GM23338 (cell line): ENCODE data around the gene PTCD2. TPM values are rescaled to one million over a fixed set of nuclear protein-coding genes. Genes with fewer than 3 reads are reported as not detected.

Source experiments
- ATAC-seq: fragments of 200-7000 bp; cut with Tn5 transposase; 3 replicates; pipeline ENCODE4 v1.9.1; 2020
- DNase-seq: peaks from one replicate; pipeline ENCODE4 v3.0.0-alpha.2; 2015; ENCODE audit warnings: low spot score
- H2AFZ ChIP-seq: fragments of 200-600 bp; sonication (generic); 2 replicates; pipeline ENCODE4 v1.8.0; 2016; ENCODE audit warnings: antibody characterized with exemption, mild to moderate bottlenecking, moderate library complexity
- H3F3A ChIP-seq: fragments of 200-600 bp; sonication (generic); replicated peaks from 2 replicates; pipeline ENCODE4 v1.8.0; 2017; ENCODE audit warnings: antibody characterized with exemption, mixed run types, low read depth
- H3K27ac ChIP-seq: fragments of 200-600 bp; sonication (generic); 2 replicates; pipeline ENCODE4 v1.6.1; 2016; ENCODE audit warnings: low read depth
- H3K27me3 ChIP-seq: fragments of 200-600 bp; sonication (generic); 2 replicates; pipeline ENCODE4 v1.8.0; 2016; ENCODE audit warnings: mild to moderate bottlenecking, mixed run types, moderate library complexity; ENCODE audit not compliant: insufficient read depth
- H3K36me3 ChIP-seq: fragments of 200-600 bp; sonication (generic); 2 replicates; pipeline ENCODE4 v1.8.0; 2016; ENCODE audit warnings: mild to moderate bottlenecking; ENCODE audit not compliant: insufficient read depth
- H3K4me1 ChIP-seq: fragments of 200-600 bp; sonication (generic); 2 replicates; pipeline ENCODE4 v1.8.0; 2016; ENCODE audit warnings: mild to moderate bottlenecking, moderate library complexity; ENCODE audit not compliant: insufficient read depth
- H3K4me2 ChIP-seq: fragments of 200-600 bp; sonication (generic); 2 replicates; pipeline ENCODE4 v1.7.1; 2017; ENCODE audit warnings: mixed run types
- H3K4me3 ChIP-seq: fragments of 200-600 bp; sonication (generic); 2 replicates; pipeline ENCODE4 v1.6.1; 2016; ENCODE audit warnings: mixed run types
- H3K79me2 ChIP-seq: fragments of 200-600 bp; sonication (generic); replicated peaks from 2 replicates; pipeline ENCODE4 v1.8.0; 2017; ENCODE audit warnings: mild to moderate bottlenecking; ENCODE audit not compliant: insufficient read depth
- H3K9me2 ChIP-seq: fragments of 200-600 bp; sonication (generic); 2 replicates; pipeline ENCODE4 v1.8.0; 2017; ENCODE audit not compliant: insufficient read depth
- H4K20me1 ChIP-seq: fragments of 200-600 bp; sonication (generic); replicated peaks from 2 replicates; pipeline ENCODE4 v1.8.0; 2017; ENCODE audit warnings: mild to moderate bottlenecking; ENCODE audit not compliant: insufficient read depth
- H3K27ac Mint-ChIP-seq: 2 replicates; pipeline ENCODE4 v1.8.0; 2020; ENCODE audit warnings: inconsistent platforms, mild to moderate bottlenecking, moderate library complexity, mixed read lengths
- H3K27me3 Mint-ChIP-seq: 3 replicates; pipeline ENCODE4 v1.8.0; 2022; ENCODE audit warnings: low read depth, mild to moderate bottlenecking, moderate library complexity, mixed read lengths, inconsistent platforms; ENCODE audit not compliant: insufficient read depth, poor library complexity
- H3K36me3 Mint-ChIP-seq: 3 replicates; pipeline ENCODE4 v1.8.0; 2021; ENCODE audit warnings: low read depth, mild to moderate bottlenecking, inconsistent platforms, moderate library complexity, mixed read lengths
- H3K4me1 Mint-ChIP-seq: 3 replicates; pipeline ENCODE4 v1.8.0; 2020; ENCODE audit warnings: mild to moderate bottlenecking, inconsistent platforms, mixed read lengths
- H3K4me3 Mint-ChIP-seq: 3 replicates; pipeline ENCODE4 v1.8.0; 2021; ENCODE audit warnings: moderate library complexity, mild to moderate bottlenecking, inconsistent platforms, mixed read lengths
- H3K9me3 Mint-ChIP-seq: 3 replicates; pipeline ENCODE4 v1.8.0; 2020; ENCODE audit warnings: moderate library complexity, mild to moderate bottlenecking, inconsistent platforms, mixed read lengths
- CREB1 ChIP-seq: fragments of 250-450 bp; sonication (Bioruptor Pico); IDR thresholded peaks from 2 replicates; pipeline ENCODE4 v1.5.0; 2020; ENCODE audit warnings: low read depth, mild to moderate bottlenecking, moderate library complexity
- ETS1 ChIP-seq: IDR thresholded peaks from 2 replicates; pipeline ENCODE4 v1.6.1; 2016; ENCODE audit warnings: antibody characterized with exemption
- EZH2 ChIP-seq: fragments of 200-600 bp; sonication (generic); IDR thresholded peaks from one replicate; pipeline ENCODE4 v1.8.0; 2017; ENCODE audit warnings: antibody characterized with exemption, mild to moderate bottlenecking, low read depth; ENCODE audit not compliant: unreplicated experiment
- EZH2phosphoT487 ChIP-seq: fragments of 200-600 bp; sonication (generic); IDR thresholded peaks from one replicate; pipeline ENCODE4 v1.8.1; 2018; ENCODE audit warnings: antibody characterized with exemption; ENCODE audit not compliant: unreplicated experiment
- POLR2AphosphoS5 ChIP-seq: IDR thresholded peaks from 2 replicates; pipeline ENCODE4 v1.6.1; 2016; ENCODE audit warnings: antibody characterized with exemption, low read depth
- REST ChIP-seq: IDR thresholded peaks from one replicate; pipeline ENCODE4 v1.6.1; 2018; ENCODE audit warnings: antibody characterized with exemption; ENCODE audit not compliant: unreplicated experiment
- ZNF114 ChIP-seq: fragments of 250-450 bp; sonication (Bioruptor Pico); IDR thresholded peaks from 2 replicates; pipeline ENCODE4 v1.5.0; 2020; ENCODE audit warnings: mild to moderate bottlenecking, moderate library complexity
- ZNF462 ChIP-seq: fragments of 250-450 bp; sonication (Bioruptor Pico); IDR thresholded peaks from 2 replicates; pipeline ENCODE4 v1.5.0; 2020; ENCODE audit warnings: mild to moderate bottlenecking, moderate library complexity
- polyA plus RNA-seq: library from polyadenylated mRNA; unstranded; fragments of >200 nt; fragmentation: Nextera tagmentation; extraction: Ambion mirVana; gene quantifications from 2 replicates; pipeline ENCODE4 v1.2.1, GENCODE V29; 2016
- total RNA-seq: library from RNA; depleted of rRNA; stranded (reverse); fragments of >200 nt; shearing (Covaris generic); gene quantifications from 2 replicates; pipeline ENCODE4 v1.2.3, GENCODE V29; 2014

PTCD2 gene
- total and polyA plus RNA-seq, 2 experiments from 2014 or later = 8.8 to 14.5 TPM

- peak overlapping the region; percentile 51 for H3K27ac Mint-ChIP-seq
- H3K27me3 ChIP-seq = no peaks in the 10 kb centered on the region
- H3K4me3 Mint-ChIP-seq = no peak overlapping the region
- TF ChIP-seq ZNF114 (CRISPR knock-in tag) = no peak
- no peak for TF ChIP-seq EZH2phosphoT487
- peak overlapping the region; percentile 34; the same call in 1 of the 2 replicates for H3K27ac ChIP-seq
- H3K9me2 ChIP-seq = no peaks in the 10 kb centered on the region
- H3F3A ChIP-seq = no peaks in the 10 kb centered on the region
- peaks cover 27% of the 10 kb centered on the region for H3K36me3 Mint-ChIP-seq
- H3K27me3 Mint-ChIP-seq = peaks cover 1% of the 10 kb centered on the region
- H3K79me2 ChIP-seq = 0 out of 2 replicates have a peak, but pooled peaks cover 23% of the 10 kb centered on the region
- no peak for ATAC-seq
- 0 out of 2 replicates have a peak, but pooled peaks cover 4% of the 10 kb centered on the region for H4K20me1 ChIP-seq
- no peak overlapping the region for H3K4me2 ChIP-seq
- peaks cover under 1% of the 10 kb centered on the region; the same call in 1 of the 3 replicates for H3K9me3 Mint-ChIP-seq
- no peaks in the 10 kb centered on the region for H3K4me1 ChIP-seq
- H2AFZ ChIP-seq = no peak overlapping the region
- H3K36me3 ChIP-seq = peaks cover 10% of the 10 kb centered on the region; the same call in 1 of the 2 replicates
- DNase-seq = no peak
- H3K4me3 ChIP-seq = no peak overlapping the region
- no peaks in the 10 kb centered on the region for H3K4me1 Mint-ChIP-seq
These were observed 38.2 kb upstream of the PTCD2 start for GRCh38 chr5:72281764-72282499.

- DNase-seq (no peak), ATAC-seq (no peak)
- no peak overlapping the region for H3K4me3 Mint-ChIP-seq
- peaks cover 1% of the 10 kb centered on the region for H3K27me3 Mint-ChIP-seq
- Histone ChIP-seq H2AFZ (no peak overlapping the region), H4K20me1 (no peaks in the 10 kb centered on the region), H3K79me2 (0 out of 2 replicates have a peak, but pooled peaks cover 15% of the 10 kb centered on the region), H3K4me3 (no peak overlapping the region), H3K4me1 (no peaks in the 10 kb centered on the region), H3K9me2 (no peaks in the 10 kb centered on the region), H3K27me3 (no peaks in the 10 kb centered on the region), H3F3A (no peaks in the 10 kb centered on the region), H3K4me2 (no peak overlapping the region), H3K27ac (no peak overlapping the region), H3K36me3 (peaks cover 10% of the 10 kb centered on the region; the same call in 1 of the 2 replicates)
- peak overlapping the region; percentile 31; the same call in 1 of the 2 replicates for H3K27ac Mint-ChIP-seq
- no peaks in the 10 kb centered on the region for H3K9me3 Mint-ChIP-seq
- peaks cover 23% of the 10 kb centered on the region for H3K36me3 Mint-ChIP-seq
- H3K4me1 Mint-ChIP-seq = no peaks in the 10 kb centered on the region
- TF ChIP-seq ZNF462 (CRISPR knock-in tag) = no peak
- no peak for TF ChIP-seq REST
- no peak for TF ChIP-seq POLR2AphosphoS5
- TF ChIP-seq ETS1 = no peak
- no peak for TF ChIP-seq CREB1 (CRISPR knock-in tag)
- no peak for TF ChIP-seq EZH2
- TF ChIP-seq EZH2phosphoT487 = no peak
These were observed 37.3 kb upstream of the PTCD2 start for GRCh38 chr5:72282878-72283277.
